IPS DF 6.9 (cell line): ENCODE measurements around the gene KRT33B.
"Not testable (repeated sequence)": the region's sequence is repeated elsewhere in the genome, so short reads cannot be mapped to it uniquely, and the experiment has no call there.

ENCODE experiments used
- DNase-seq: peaks from one replicate; pipeline ENCODE4 v3.0.0-alpha.2; 2013; ENCODE audit warnings: low read depth, low spot score
- H3K27ac ChIP-seq: one replicate; pipeline ENCODE4 v1.5.1; 2013; ENCODE audit warnings: low read length, control low read depth
- H3K27me3 ChIP-seq: 2 replicates; pipeline ENCODE4 v1.6.1; 2013; ENCODE audit warnings: mild to moderate bottlenecking, low read length; ENCODE audit not compliant: control insufficient read depth, insufficient read depth
- H3K36me3 ChIP-seq: 2 replicates; pipeline ENCODE4 v1.6.1; 2013; ENCODE audit warnings: low read length; ENCODE audit not compliant: control insufficient read depth, insufficient read depth
- H3K4me1 ChIP-seq: 2 replicates; pipeline ENCODE4 v1.6.1; 2013; ENCODE audit warnings: low read length; ENCODE audit not compliant: control insufficient read depth, insufficient read depth
- H3K4me3 ChIP-seq: 2 replicates; pipeline ENCODE4 v1.5.1; 2013; ENCODE audit warnings: mild to moderate bottlenecking, low read length
- H3K9me3 ChIP-seq: 2 replicates; pipeline ENCODE4 v1.6.1; 2013; ENCODE audit warnings: low read length, inconsistent platforms; ENCODE audit not compliant: control insufficient read depth, insufficient read depth
- WGBS: extraction: QIAGEN DNeasy Blood & Tissue Kit; methylation state at CpG from one replicate; pipeline ENCODE4 v1.1.7; 2013; ENCODE audit warnings: mixed read lengths, missing lambda C conversion rate; ENCODE audit not compliant: insufficient read length, insufficient coverage; 5-methylcytosine and 5-hydroxymethylcytosine counted together

Gene KRT33B

GRCh38 chr17:41407226-41407625 lies 37.6 kb upstream of the KRT33B start:
- H3K4me1 ChIP-seq, result no peaks in the 10 kb centered on the region
- no CpG with 5 or more reads among the region's 10 CpGs for WGBS
- DNase-seq, result no peak
- no peaks in the 10 kb centered on the region for H3K9me3 ChIP-seq
- no peaks in the 10 kb centered on the region for H3K27me3 ChIP-seq
- H3K27ac ChIP-seq, result no peak overlapping the region
- H3K36me3 ChIP-seq, result no peaks in the 10 kb centered on the region
- no peak overlapping the region for H3K4me3 ChIP-seq

DNA sequence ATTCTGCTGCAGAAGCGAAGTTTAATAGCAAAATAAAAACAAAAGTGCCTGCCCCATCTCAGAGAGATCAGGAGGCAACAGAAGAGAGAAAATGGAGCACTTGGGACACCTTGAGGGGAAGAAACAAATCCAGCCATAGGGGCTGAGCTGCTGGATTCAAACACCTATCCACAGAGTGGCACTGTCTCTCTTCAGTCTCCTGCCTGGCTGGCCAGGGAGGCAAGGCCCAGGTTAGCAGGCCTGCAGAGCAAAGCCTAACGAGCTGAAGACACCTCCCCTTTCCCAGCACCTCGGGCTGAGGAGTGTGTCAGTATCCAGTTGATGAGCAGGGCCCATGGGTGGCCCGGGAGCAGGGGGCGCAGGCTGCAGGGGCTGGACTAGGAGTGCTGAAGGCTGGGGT lies 36.6 kb upstream of the KRT33B start:
- Histone ChIP-seq H3K27ac (no peak overlapping the region), H3K36me3 (no peaks in the 10 kb centered on the region), H3K9me3 (no peaks in the 10 kb centered on the region), H3K4me3 (no peak overlapping the region), H3K27me3 (no peaks in the 10 kb centered on the region), H3K4me1 (no peaks in the 10 kb centered on the region)
- no peak for DNase-seq
- no CpG with 5 or more reads among the region's 5 CpGs for WGBS

DNA sequence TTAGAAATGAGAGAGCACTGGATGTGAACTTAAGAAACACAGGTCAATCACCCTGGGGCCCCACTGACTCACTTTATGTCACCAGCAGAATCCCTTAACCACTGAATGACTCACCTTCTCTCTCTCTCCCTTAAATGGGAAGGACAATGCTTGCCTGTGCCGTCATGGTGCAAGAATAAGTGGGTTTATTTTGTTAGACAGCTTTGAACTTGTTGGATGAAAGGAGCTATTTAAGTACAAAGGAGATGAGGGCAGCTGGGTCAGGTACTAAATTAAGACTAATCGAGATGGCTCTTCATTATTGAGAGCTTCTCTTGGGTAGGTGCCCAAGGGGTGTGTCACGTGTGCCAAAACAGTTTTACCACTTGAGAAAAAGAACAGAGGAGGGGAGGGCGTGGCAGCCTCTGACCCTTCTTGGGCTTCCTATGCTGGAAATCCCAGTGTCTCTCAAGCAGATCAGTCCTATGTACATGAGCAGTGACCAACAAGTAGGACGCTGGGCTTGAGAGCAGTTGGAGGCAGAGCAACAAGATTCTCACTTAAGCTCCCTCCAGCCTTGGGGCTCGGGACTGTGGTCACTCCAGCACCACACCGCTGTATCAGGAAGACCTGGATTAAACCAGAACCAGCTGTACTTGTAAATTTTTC lies 34.5 kb upstream of the KRT33B start:
- Histone ChIP-seq H3K4me1 (no peaks in the 10 kb centered on the region), H3K27me3 (no peaks in the 10 kb centered on the region), H3K27ac (no peak overlapping the region), H3K36me3 (no peaks in the 10 kb centered on the region), H3K9me3 (no peaks in the 10 kb centered on the region), H3K4me3 (no peak overlapping the region)
- no peak for DNase-seq
- no CpG with 5 or more reads among the region's 7 CpGs for WGBS

DNA sequence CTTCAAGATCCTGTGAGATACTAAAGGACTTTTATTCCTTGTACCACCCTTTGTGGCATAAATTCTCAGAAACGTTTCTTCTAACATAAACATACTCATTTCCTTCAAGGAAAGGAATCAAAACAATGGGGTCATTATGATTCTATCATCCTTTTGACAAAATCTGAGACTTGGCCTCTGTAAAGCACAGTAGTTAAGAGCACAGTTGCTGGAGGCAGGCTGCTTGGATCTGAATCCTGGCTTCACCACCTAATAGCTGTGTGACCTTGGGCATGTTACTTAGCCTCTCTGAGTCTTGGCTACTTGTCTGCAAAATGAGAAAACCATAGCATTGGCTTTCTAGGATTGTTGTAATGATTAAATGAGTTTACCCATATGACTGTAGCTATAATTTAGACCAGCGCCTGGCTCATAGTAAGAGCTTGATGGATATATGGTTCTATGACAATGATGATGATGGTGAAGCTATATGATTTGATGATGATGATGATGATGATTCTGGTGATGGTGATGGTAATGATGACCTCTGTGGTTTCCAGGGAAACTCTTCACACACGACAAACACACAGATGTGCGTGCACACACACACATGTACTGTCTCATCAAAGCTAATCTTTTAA lies 33.9 kb upstream of the KRT33B start:
- Histone ChIP-seq H3K27me3 (no peaks in the 10 kb centered on the region), H3K36me3 (no peaks in the 10 kb centered on the region), H3K27ac (no peak overlapping the region), H3K9me3 (no peaks in the 10 kb centered on the region), H3K4me3 (no peak overlapping the region), H3K4me1 (no peaks in the 10 kb centered on the region)
- DNase-seq, result no peak
- no CpG with 5 or more reads among the region's 4 CpGs for WGBS

DNA sequence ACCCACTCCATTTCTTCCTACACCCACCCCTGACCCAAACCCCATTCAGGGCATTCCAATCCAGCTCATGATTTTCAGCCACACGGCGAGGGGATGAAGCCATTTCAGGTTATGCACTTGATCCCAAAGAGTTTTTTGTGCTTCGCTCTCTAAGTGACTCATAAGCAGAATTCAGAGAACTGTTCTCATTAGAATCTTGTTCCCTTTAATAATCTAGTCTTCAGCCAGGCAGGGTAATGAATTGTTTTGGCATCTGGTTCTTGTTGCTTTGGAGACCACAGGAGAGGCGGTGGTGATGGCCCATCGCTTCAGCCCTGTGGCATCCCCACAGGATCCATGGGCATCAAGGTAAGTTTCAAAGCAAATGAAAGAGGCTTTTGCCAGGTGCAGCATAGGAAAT lies 32.5 kb upstream of the KRT33B start:
- no peaks in the 10 kb centered on the region for H3K36me3 ChIP-seq
- no peak overlapping the region for H3K4me3 ChIP-seq
- no peak for DNase-seq
- H3K27me3 ChIP-seq, result no peaks in the 10 kb centered on the region
- no peaks in the 10 kb centered on the region for H3K9me3 ChIP-seq
- WGBS, result no CpG with 5 or more reads among the region's 5 CpGs
- no peak overlapping the region for H3K27ac ChIP-seq
- no peaks in the 10 kb centered on the region for H3K4me1 ChIP-seq

DNA sequence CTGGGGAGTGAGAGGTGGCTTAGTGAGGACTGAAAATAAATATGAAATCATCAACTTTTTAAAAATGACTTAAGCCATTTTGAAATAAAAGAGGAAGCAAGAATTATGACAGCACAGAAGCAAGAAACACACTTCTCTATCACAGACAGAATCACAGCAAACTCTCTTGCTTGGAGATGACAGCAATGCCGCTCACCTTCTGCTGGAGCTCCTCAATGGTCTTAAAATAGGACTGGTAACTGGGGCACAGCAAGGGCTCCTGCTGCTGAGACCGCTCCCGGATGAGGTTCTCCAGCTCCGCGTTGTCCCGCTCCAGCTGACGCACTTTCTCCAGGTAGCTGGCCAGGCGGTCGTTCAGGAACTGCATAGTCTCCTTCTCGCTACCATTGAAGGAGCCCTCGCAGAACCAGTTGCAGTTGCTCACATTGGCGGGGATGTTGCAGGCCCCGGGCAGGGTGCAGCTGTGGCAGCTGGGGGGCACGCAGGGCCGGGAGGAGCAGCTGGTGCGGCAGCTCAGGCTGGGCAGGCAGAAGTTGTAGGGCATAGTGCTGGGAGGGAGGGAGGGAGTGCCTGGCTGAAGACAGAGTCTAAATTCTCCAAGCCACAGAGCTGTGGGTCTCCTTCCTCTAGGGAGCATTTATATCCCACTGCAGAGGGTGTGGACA lies 27.5 kb upstream of the KRT33B start, which contains the start of gene KRT31:
TSS of gene KRT31 (minus strand) at position 613 of the 665 bp plus-strand sequence. CDS start at position 544, 69 bp downstream.
- WGBS, result no CpG with 5 or more reads among the region's 16 CpGs
- Histone ChIP-seq H3K4me1 (no peaks in the 10 kb centered on the region), H3K27ac (no peak within 1 kb of the TSS), H3K36me3 (no peaks in the 10 kb centered on the region), H3K4me3 (no peak within 1 kb of the TSS), H3K9me3 (no peaks in the 10 kb centered on the region), H3K27me3 (no peaks in the 10 kb centered on the region)
- no peak for DNase-seq

DNA sequence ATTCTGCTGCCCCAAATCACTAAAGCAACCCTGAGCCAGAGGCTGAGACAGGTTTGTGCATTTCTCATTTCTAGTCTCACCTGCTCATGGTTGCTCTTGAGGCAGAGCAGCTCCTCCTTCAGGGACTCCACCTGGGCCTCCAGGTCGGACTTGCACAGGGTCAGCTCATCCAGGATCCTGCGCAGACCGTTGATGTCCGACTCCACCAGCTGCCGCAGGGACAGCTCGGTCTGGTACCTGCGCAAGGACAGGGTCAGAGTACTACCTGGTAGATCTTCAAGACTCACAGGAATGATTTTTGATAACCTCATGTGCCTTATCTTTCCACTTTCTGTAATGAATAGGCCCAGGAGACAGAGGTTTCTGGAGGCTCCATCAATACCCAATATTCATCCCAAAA lies 26.7 kb upstream of the KRT33B start:
- no peak overlapping the region for H3K27ac ChIP-seq
- no peaks in the 10 kb centered on the region for H3K4me1 ChIP-seq
- WGBS, result no CpG with 5 or more reads among the region's 7 CpGs
- DNase-seq, result no peak
- no peak overlapping the region for H3K4me3 ChIP-seq
- no peaks in the 10 kb centered on the region for H3K36me3 ChIP-seq
- H3K27me3 ChIP-seq, result no peaks in the 10 kb centered on the region
- H3K9me3 ChIP-seq, result no peaks in the 10 kb centered on the region

DNA sequence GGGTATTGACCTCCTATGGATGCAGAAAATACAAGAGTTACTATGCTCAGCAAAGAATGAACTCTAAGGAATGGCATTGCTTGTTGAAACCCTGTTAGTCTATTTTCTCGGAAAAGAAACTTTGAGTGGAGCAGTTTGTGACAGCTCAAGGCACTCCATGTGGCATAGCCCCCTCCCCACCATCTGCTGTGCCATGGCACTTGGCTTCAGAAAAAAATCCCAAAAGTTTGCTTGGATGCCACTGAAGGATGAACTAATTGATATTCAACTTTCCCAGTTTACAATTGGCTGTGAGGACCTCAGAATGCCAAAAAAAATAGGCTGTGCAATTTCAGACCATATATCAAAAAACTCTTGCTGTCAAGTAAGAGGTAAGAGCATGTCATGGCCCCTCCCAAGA lies 26.0 kb upstream of the KRT33B start:
- DNase-seq, result no peak
- Histone ChIP-seq H3K4me3 (no peak overlapping the region), H3K4me1 (no peaks in the 10 kb centered on the region), H3K9me3 (no peaks in the 10 kb centered on the region), H3K36me3 (no peaks in the 10 kb centered on the region), H3K27me3 (no peaks in the 10 kb centered on the region), H3K27ac (no peak overlapping the region)
- no CpG with 5 or more reads among the region's 1 CpG for WGBS

- WGBS, result no CpG with 5 or more reads among the region's 12 CpGs
- H3K27me3 ChIP-seq, H3K36me3 ChIP-seq, H3K9me3 ChIP-seq, H3K4me3 ChIP-seq, DNase-seq, H3K4me1 ChIP-seq, H3K27ac ChIP-seq: not testable (repeated sequence)
Observed at GRCh38 chr17:41395044-41395443, 25.4 kb upstream of the KRT33B start.

- Histone ChIP-seq H3K36me3 (no peaks in the 10 kb centered on the region), H3K27me3 (no peaks in the 10 kb centered on the region), H3K9me3 (no peaks in the 10 kb centered on the region), H3K27ac (no peak overlapping the region), H3K4me3 (no peak overlapping the region), H3K4me1 (no peaks in the 10 kb centered on the region)
- no peak for DNase-seq
- no CpG with 5 or more reads among the region's 10 CpGs for WGBS
Observed at GRCh38 chr17:41394254-41394996, 24.8 kb upstream of the KRT33B start.
